Measurements from ENCODE around the gene FBXO41. TPM values are rescaled to one million over a fixed set of nuclear protein-coding genes. Genes with fewer than 3 reads are reported as not detected.

The FBXO41 gene
- total and polyA plus RNA-seq, 10 of the 15 experiments (the other 5 are each of a cell fraction or from before 2014, with no cell fraction given): 1.9 to 38.9 (median 11.3) TPM

DNA sequence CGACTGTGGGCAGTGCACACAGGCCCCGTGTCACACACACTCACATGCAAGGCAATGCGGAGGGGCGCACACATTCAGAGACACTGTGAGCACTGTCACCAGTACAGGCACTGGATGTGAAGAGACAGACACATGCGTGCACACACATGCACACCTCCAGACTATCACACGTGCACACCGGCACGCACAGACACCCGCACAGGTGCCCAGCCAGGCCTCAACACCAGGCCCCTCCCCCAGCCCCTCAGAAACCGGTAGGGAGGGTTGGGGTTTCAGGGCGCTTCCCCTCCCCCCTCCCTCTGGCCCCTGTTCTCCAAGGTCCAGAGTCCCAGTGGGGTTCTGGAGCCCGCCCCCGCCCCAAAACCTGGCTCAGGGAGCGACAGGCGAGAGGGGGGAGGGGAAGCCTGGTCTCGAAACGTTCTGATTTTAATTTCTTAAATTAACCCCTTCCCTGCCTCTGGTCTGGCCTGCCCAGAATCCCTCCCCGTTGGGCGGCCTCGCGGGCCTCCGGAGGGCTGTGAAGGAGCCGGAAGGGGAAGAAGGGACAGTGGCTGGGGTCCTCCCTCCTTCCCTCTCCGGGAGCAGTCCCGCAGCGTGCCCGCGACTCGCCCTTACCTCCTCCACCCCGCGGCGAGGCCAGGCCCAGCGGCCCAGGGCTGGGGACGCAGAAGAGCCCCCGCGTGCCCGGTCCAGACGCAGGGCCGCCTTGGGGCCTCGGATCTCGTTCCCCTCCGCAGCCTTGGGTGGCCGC is 558 bp downstream of the FBXO41 start (continued):
- TF ChIP-seq PAX5 (IDR thresholded peaks at IDR 0.05; ENCODE audit: borderline replicate concordance, low read depth, low read length): no peak
- TF ChIP-seq ZNF207 (IDR thresholded peaks at IDR 0.05; ENCODE audit: borderline replicate concordance): no peak
- no peak for TF ChIP-seq CBX3 (IDR thresholded peaks at IDR 0.05; ENCODE audit: borderline replicate concordance, low read depth)
- no peak for TF ChIP-seq CBX5 (IDR thresholded peaks at IDR 0.05; ENCODE audit: low read depth)
- TF ChIP-seq BRCA1 (IDR thresholded peaks at IDR 0.05; ENCODE audit: low read depth, low read length): no peak
- TF ChIP-seq, protein P1, sequence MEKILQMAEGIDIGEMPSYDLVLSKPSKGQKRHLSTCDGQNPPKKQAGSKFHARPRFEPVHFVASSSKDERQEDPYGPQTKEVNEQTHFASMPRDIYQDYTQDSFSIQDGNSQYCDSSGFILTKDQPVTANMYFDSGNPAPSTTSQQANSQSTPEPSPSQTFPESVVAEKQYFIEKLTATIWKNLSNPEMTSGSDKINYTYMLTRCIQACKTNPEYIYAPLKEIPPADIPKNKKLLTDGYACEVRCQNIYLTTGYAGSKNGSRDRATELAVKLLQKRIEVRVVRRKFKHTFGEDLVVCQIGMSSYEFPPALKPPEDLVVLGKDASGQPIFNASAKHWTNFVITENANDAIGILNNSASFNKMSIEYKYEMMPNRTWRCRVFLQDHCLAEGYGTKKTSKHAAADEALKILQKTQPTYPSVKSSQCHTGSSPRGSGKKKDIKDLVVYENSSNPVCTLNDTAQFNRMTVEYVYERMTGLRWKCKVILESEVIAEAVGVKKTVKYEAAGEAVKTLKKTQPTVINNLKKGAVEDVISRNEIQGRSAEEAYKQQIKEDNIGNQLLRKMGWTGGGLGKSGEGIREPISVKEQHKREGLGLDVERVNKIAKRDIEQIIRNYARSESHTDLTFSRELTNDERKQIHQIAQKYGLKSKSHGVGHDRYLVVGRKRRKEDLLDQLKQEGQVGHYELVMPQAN (conservative IDR thresholded peaks at IDR 0.05): peak; percentile 47
- TF ChIP-seq NFYA (IDR thresholded peaks at IDR 0.05; ENCODE audit: borderline replicate concordance, low read depth, low read length): no peak
- TF ChIP-seq TBL1XR1 (IDR thresholded peaks at IDR 0.05; ENCODE audit: low read depth, low read length): no peak
- TF ChIP-seq RELA (IDR thresholded peaks at IDR 0.05; ENCODE audit: borderline replicate concordance, partially characterized antibody): no peak
- TF ChIP-seq RAD51 (IDR thresholded peaks at IDR 0.05): no peak
- TF ChIP-seq JUND (IDR thresholded peaks at IDR 0.05; ENCODE audit: low read depth, low read length): no peak
- TF ChIP-seq, protein P2, sequence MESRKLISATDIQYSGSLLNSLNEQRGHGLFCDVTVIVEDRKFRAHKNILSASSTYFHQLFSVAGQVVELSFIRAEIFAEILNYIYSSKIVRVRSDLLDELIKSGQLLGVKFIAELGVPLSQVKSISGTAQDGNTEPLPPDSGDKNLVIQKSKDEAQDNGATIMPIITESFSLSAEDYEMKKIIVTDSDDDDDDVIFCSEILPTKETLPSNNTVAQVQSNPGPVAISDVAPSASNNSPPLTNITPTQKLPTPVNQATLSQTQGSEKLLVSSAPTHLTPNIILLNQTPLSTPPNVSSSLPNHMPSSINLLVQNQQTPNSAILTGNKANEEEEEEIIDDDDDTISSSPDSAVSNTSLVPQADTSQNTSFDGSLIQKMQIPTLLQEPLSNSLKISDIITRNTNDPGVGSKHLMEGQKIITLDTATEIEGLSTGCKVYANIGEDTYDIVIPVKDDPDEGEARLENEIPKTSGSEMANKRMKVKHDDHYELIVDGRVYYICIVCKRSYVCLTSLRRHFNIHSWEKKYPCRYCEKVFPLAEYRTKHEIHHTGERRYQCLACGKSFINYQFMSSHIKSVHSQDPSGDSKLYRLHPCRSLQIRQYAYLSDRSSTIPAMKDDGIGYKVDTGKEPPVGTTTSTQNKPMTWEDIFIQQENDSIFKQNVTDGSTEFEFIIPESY (IDR thresholded peaks at IDR 0.05): no peak

Data from GM12878 (cell line).